Upper lobe of left lung (tissue), 4 donors: ENCODE data around the gene SPATA6.

Experiments used
- CTCF ChIP-seq, 6 experiments: fragments of 450-650 bp in 4 of 6; fragments of 200-600 bp in 2 of 6; sonication (generic) in 2 of 6; IDR thresholded peaks; one replicate each; pipeline ENCODE4 v1.5.1; 2016 to 2019; ENCODE audit warnings: antibody characterized with exemption in 6 of 6
- EP300 ChIP-seq, 4 donors: sonication (generic); formaldehyde crosslinking; IDR thresholded peaks; one replicate each; pipeline ENCODE4 v1.5.1; 2017; ENCODE audit warnings: antibody characterized with exemption in 4 of 4, control low read depth in 2 of 4
- POLR2A ChIP-seq, 4 donors: fragments of 450-650 bp; IDR thresholded peaks; one replicate each; pipeline ENCODE4 v1.5.1; 2016 to 2017; ENCODE audit warnings: antibody characterized with exemption in 4 of 4, mild to moderate bottlenecking in 2 of 4
- POLR2AphosphoS5 ChIP-seq, 2 donors: sonication (generic); formaldehyde crosslinking; IDR thresholded peaks; one replicate each; pipeline ENCODE4 v1.5.1; 2017; ENCODE audit warnings: antibody characterized with exemption in 2 of 2

- TF ChIP-seq CTCF (IDR thresholded peaks at IDR 0.05) (no peak), EP300 (IDR thresholded peaks at IDR 0.05) (no peak), POLR2A (IDR thresholded peaks at IDR 0.05) (no peak), POLR2AphosphoS5 (IDR thresholded peaks at IDR 0.05) (no peak)
Measured at GRCh38 chr1:48391926-48392325, 80.1 kb downstream of the SPATA6 start.
